K562 (cell line): Measurements from ENCODE around the gene C2CD4D. TPM values are rescaled to one million over a fixed set of nuclear protein-coding genes. Genes with fewer than 3 reads are reported as not detected.

Source experiments
- ATAC-seq: fragments of 200-7000 bp; cut with Tn5 transposase; 3 replicates; pipeline ENCODE4 v1.9.1; 2020; ENCODE audit warnings: moderate library complexity
- BruUV-seq: library from RNA; stranded (reverse); fragments of 400-500 nt; replicated peaks from 2 replicates; lab custom pipeline; 2021; lab: Mats Ljungman, UMichigan
- CTCF ChIA-PET: fragments of 300-600 bp; formaldehyde crosslinking; extraction: SDS; loops from one replicate; lab custom pipeline; 2021; ENCODE audit warnings: low intra/inter-chr PET ratio; lab: Yijun Ruan, JAX
- POLR2A ChIA-PET: fragments of 300-600, 350-650 bp; sonication (Branson Sonifier 250); formaldehyde crosslinking; extraction: SDS; loops from one replicate; lab custom pipeline; 2021; ENCODE audit warnings: antibody characterized with exemption, inconsistent platforms; lab: Yijun Ruan, JAX
- DNase-seq, 4 experiments: peaks; one replicate each; pipeline versions ENCODE4 v3.0.0 to v3.0.0-alpha.2; 2011 to 2018; ENCODE audit warnings: low spot score in 3 of 4, mixed read lengths in 3 of 4; ENCODE audit errors: extremely low read depth in 1 of 4
- FAIRE-seq: peaks from 2 replicates; lab custom pipeline; 2011; peaks lifted over from hg19 to GRCh38; lab: Jason Lieb, UNC
- H2AFZ ChIP-seq: 2 replicates; pipeline ENCODE4 v1.6.0; 2011; ENCODE audit warnings: low read depth, low read length, control low read depth, inconsistent platforms
- H3K27ac ChIP-seq: fragments of 200-600 bp; 3 replicates; pipeline ENCODE4 v1.8.0; 2011; ENCODE audit warnings: low read depth, mild to moderate bottlenecking, control low read depth, inconsistent platforms, low read length, moderate library complexity, mixed read lengths; ENCODE audit errors: extremely low read depth
- H3K27me3 ChIP-seq, 2 experiments: fragments of 300-600 bp in 1 of 2; 2 replicates in 1 of 2; 3 replicates in 1 of 2; pipeline versions ENCODE4 v1.6.0 to v1.8.0; 2011; ENCODE audit warnings: inconsistent platforms in 2 of 2, low read length in 2 of 2, mild to moderate bottlenecking in 1 of 2, mixed read lengths in 1 of 2, moderate library complexity in 1 of 2; ENCODE audit not compliant: control insufficient read depth in 2 of 2, insufficient read depth in 2 of 2
- H3K36me3 ChIP-seq: fragments of 300-600 bp; 3 replicates; pipeline ENCODE4 v1.8.0; 2011; ENCODE audit warnings: mild to moderate bottlenecking, low read length, inconsistent platforms; ENCODE audit not compliant: control insufficient read depth, insufficient read depth
- H3K4me1 ChIP-seq, 2 experiments: fragments of 200-600 bp in 1 of 2; replicated peaks in 1 of 2; 2 replicates in 1 of 2; 3 replicates in 1 of 2; pipeline versions ENCODE4 v1.5.1 to v1.8.0; 2011; ENCODE audit warnings: inconsistent platforms in 2 of 2, low read length in 2 of 2, mild to moderate bottlenecking in 1 of 2, mixed read lengths in 1 of 2, moderate library complexity in 1 of 2; ENCODE audit not compliant: control insufficient read depth in 2 of 2, insufficient read depth in 2 of 2
- H3K4me2 ChIP-seq: 2 replicates; pipeline ENCODE4 v1.6.1; 2011; ENCODE audit warnings: low read length, control low read depth, inconsistent platforms, mixed read lengths; ENCODE audit not compliant: insufficient read depth
- H3K4me3 ChIP-seq: fragments of 200-600 bp; sonication (generic), shearing (Covaris generic); 2 replicates; pipeline ENCODE4 v1.5.1; 2016; ENCODE audit warnings: control low read depth, inconsistent platforms
- H3K79me2 ChIP-seq: fragments of 200-600 bp; 3 replicates; pipeline ENCODE4 v1.8.0; 2011; ENCODE audit warnings: low read length, inconsistent platforms; ENCODE audit not compliant: control insufficient read depth, insufficient read depth
- H3K9ac ChIP-seq, 2 experiments: 2 replicates each; pipeline versions ENCODE4 v1.6.0 to v1.6.1; 2011; ENCODE audit warnings: low read depth in 2 of 2, low read length in 2 of 2, control low read depth in 1 of 2, inconsistent platforms in 1 of 2, mild to moderate bottlenecking in 1 of 2, mixed read lengths in 1 of 2; ENCODE audit not compliant: insufficient read depth in 1 of 2
- H3K9me1 ChIP-seq: one replicate; pipeline ENCODE4 v1.6.0; 2011; ENCODE audit warnings: inconsistent platforms, mild to moderate bottlenecking, low read length, moderate library complexity; ENCODE audit not compliant: control insufficient read depth, insufficient read depth
- H3K9me3 ChIP-seq: replicated peaks from 2 replicates; pipeline ENCODE4 v1.5.1; 2011; ENCODE audit warnings: low read depth, low read length, inconsistent platforms; ENCODE audit not compliant: control insufficient read depth, insufficient read depth
- H4K20me1 ChIP-seq: replicated peaks from 2 replicates; pipeline ENCODE4 v1.6.1; 2011; ENCODE audit warnings: low read length, inconsistent platforms, mixed read lengths; ENCODE audit not compliant: control insufficient read depth, insufficient read depth
- CBFB ChIP-seq: sonication (generic); formaldehyde crosslinking; IDR thresholded peaks from 2 replicates; pipeline ENCODE4 v1.4.0; 2020; ENCODE audit warnings: mild to moderate bottlenecking, missing genetic modification reagents
- CHCHD3 ChIP-seq: fragments of 250-450 bp; sonication (Bioruptor Pico); IDR thresholded peaks from 2 replicates; pipeline ENCODE4 v2.1.2; 2022; ENCODE audit warnings: mild to moderate bottlenecking
- EHMT2 ChIP-seq: fragments of 450-650 bp; IDR thresholded peaks from 2 replicates; pipeline ENCODE4 v1.6.1; 2018; ENCODE audit warnings: antibody characterized with exemption
- GATAD2B ChIP-seq: fragments of 450-650 bp; IDR thresholded peaks from 2 replicates; pipeline ENCODE4 v1.6.1; 2017; ENCODE audit warnings: mild to moderate bottlenecking, borderline replicate concordance
- KLF10 ChIP-seq: fragments of 250-450 bp; sonication (Bioruptor Pico); IDR thresholded peaks from 2 replicates; pipeline ENCODE4 v1.6.1; 2021; ENCODE audit warnings: matching md5 sums
- NUFIP1 ChIP-seq: fragments of 450-650 bp; IDR thresholded peaks from 2 replicates; pipeline ENCODE4 v1.6.1; 2018; ENCODE audit not compliant: partially characterized antibody
- POLR2G ChIP-seq: fragments of 200-400 bp; formaldehyde crosslinking; IDR thresholded peaks from 2 replicates; pipeline ENCODE4 v1.6.1; 2017; ENCODE audit warnings: low read depth, mild to moderate bottlenecking, antibody characterized with exemption, low read length, moderate library complexity
- RERE ChIP-seq: sonication (generic); formaldehyde crosslinking; IDR thresholded peaks from 2 replicates; pipeline ENCODE4 v1.8.0; 2023; ENCODE audit warnings: missing genetic modification reagents, mild to moderate bottlenecking, borderline replicate concordance
- SMARCC2 ChIP-seq: fragments of 450-650 bp; IDR thresholded peaks from 2 replicates; pipeline ENCODE4 v1.6.1; 2017; ENCODE audit warnings: antibody characterized with exemption, moderate library complexity, mild to moderate bottlenecking, low read depth
- XRCC4 ChIP-seq: IDR thresholded peaks from one replicate; pipeline ENCODE4 v1.6.1; 2011; ENCODE audit not compliant: insufficient read depth, insufficient read length; ENCODE audit errors: extremely low read depth
- ZBTB1 ChIP-seq: sonication (generic); formaldehyde crosslinking; IDR thresholded peaks from 2 replicates; pipeline ENCODE4 v1.8.1; 2023; ENCODE audit warnings: missing genetic modification reagents, low read depth, mild to moderate bottlenecking, borderline replicate concordance
- ZBTB17 ChIP-seq: fragments of 450-650 bp; formaldehyde crosslinking; IDR thresholded peaks from 2 replicates; pipeline ENCODE4 v1.4.0; 2020; ENCODE audit warnings: mild to moderate bottlenecking
- ZFPM2 ChIP-seq: fragments of 250-450 bp; sonication (Bioruptor Pico); IDR thresholded peaks from 2 replicates; pipeline ENCODE4 v1.5.1; 2022; ENCODE audit warnings: mild to moderate bottlenecking
- ZNF197 ChIP-seq: fragments of 200-800 bp; sonication (Bioruptor generic); IDR thresholded peaks from 2 replicates; pipeline ENCODE4 v1.6.1; 2016; ENCODE audit warnings: low read depth, missing genetic modification characterization, missing compliant biosample characterization
- ZNF384 ChIP-seq: IDR thresholded peaks from 2 replicates; pipeline ENCODE4 v1.6.1; 2012; ENCODE audit warnings: low read depth, low read length, improper control_type of control experiment
- WGBS: fragments of 100-300 bp; shearing (Covaris generic); methylation state at CpG from one replicate; pipeline ENCODE4 v1.1.6; 2016; ENCODE audit warnings: low coverage, mixed read lengths; ENCODE audit not compliant: insufficient coverage; ENCODE audit errors: missing lambda C conversion rate; 5-methylcytosine and 5-hydroxymethylcytosine counted together
- in situ Hi-C: fragments of 300-500 bp; cut with MboI; formaldehyde crosslinking; loops from 4 replicates; pipeline ENCODE4 v1.15.0; 2018; ENCODE audit warnings: inconsistent platforms, mixed read lengths
- intact Hi-C: fragments of 100-400 bp; cut with micrococcal nuclease; formaldehyde crosslinking; loops from 2 replicates; pipeline ENCODE4 v1.14.2; 2022
- polyA plus RNA-seq, 8 experiments: library from polyadenylated mRNA; depleted of rRNA in 4 of 8; stranded (reverse) in 5 of 8; unstranded in 3 of 8; fragments of >200 nt; fragmentation: Nextera tagmentation in 2 of 8; fragmentation: Illumina TruSeq in 1 of 8; extraction: Ambion mirVana in 2 of 8; extraction: Trizol in 1 of 8; gene quantifications; 2 replicates each; pipeline versions ENCODE4 v1.2.1 to v1.2.3, GENCODE V29; 2011 to 2014; ENCODE audit warnings: inconsistent platforms in 1 of 8, missing spikeins in 1 of 8
- total RNA-seq, 7 experiments: library from RNA; depleted of rRNA in 6 of 7; stranded (reverse); fragments of >200 nt in 6 of 7; fragmentation: Illumina TruSeq in 2 of 7; extraction: Trizol in 2 of 7; gene quantifications; 2 replicates each; pipeline versions ENCODE4 v1.2.1 to v1.2.3, GENCODE V29; 2011 to 2021; ENCODE audit warnings: low replicate concordance in 1 of 7
- TF ChIP-seq, protein P1 (sequence below), 3 experiments: fragments of 200-800 bp in 1 of 3; sonication (Bioruptor generic) in 1 of 3; sonication (generic) in 1 of 3; formaldehyde crosslinking in 1 of 3; IDR thresholded peaks; 2 replicates each; pipeline versions ENCODE4 v1.6.1 to v1.8.0; 2016 to 2022; ENCODE audit warnings: mild to moderate bottlenecking in 2 of 3, missing compliant biosample characterization in 2 of 3, missing genetic modification characterization in 2 of 3, missing genetic modification reagents in 1 of 3

The C2CD4D gene
- total and polyA plus RNA-seq, 9 of the 15 experiments (the other 6 are each of a cell fraction or from before 2014, with no cell fraction given), result not detected

DNA sequence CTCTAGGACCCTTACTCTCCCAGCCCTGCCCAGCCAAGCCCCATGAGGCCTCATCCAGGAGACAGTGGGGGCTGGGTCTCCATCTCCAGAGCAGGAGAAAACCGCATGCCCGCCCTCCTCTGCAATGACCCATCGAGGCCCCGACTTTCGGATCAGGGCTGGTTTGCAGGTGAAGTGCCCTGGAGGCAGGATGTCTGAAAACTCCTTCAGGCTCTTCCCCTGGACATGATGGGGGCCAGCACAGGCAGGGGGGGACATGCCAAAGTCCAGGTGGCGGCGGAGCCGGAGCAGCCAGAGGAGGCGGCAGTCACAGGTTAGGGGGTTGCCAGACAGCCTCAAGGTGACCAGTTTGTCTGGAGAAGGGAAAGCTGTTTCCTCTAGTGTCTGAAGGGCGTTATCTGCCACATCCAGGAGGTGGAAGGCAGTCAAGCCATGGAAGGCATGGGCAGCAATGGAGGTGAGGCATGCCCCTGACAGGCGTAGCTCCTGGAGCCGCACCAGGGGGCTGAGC is 38.3 kb downstream of the C2CD4D start:
- no peak for FAIRE-seq
- Histone ChIP-seq H3K4me1 (peaks cover 0 to 8% of the 10 kb centered on the region in 2 experiments; a peak in 1 of 5 replicates), H3K9me3 (no peaks in the 10 kb centered on the region), H2AFZ (no peak overlapping the region), H3K79me2 (no peaks in the 10 kb centered on the region), H3K27me3 (peaks cover 49 to 80% of the 10 kb centered on the region in 2 experiments), H3K9me1 (no peaks in the 10 kb centered on the region), H4K20me1 (peaks cover 19% of the 10 kb centered on the region), H3K27ac (no peak overlapping the region), H3K4me2 (no peak overlapping the region), H3K9ac (no peak overlapping the region), H3K4me3 (no peak overlapping the region), H3K36me3 (no peaks in the 10 kb centered on the region)
- in situ Hi-C loops (no loop called here), intact Hi-C loops (no loop called here)
- ChIA-PET POLR2A (interaction anchor here (0.6 to 1.8 kb wide), 3 partner anchors 11 to 60 kb away, joined by 4 to 9 read pairs (median 5); partner anchors contain the start of gene TDRKH), CTCF (no interaction called here)
- BruUV-seq, result no TSS peak
- ATAC-seq, result no peak
- WGBS, result 15% methylated on average over 10 of the region's 12 CpGs
- no peak for DNase-seq
- TF ChIP-seq CHCHD3, result no peak
- TF ChIP-seq POLR2G, result no peak
- no peak for TF ChIP-seq NUFIP1
- no peak for TF ChIP-seq CBFB (CRISPR knock-in tag)
- TF ChIP-seq EHMT2, result no peak
- TF ChIP-seq RERE, result no peak
- no peak for TF ChIP-seq SMARCC2
- TF ChIP-seq XRCC4, result no peak
- TF ChIP-seq ZFPM2, result no peak
- TF ChIP-seq GATAD2B, result no peak
- TF ChIP-seq ZNF384, result no peak
- no peak for TF ChIP-seq ZBTB17
- no peak for TF ChIP-seq ZBTB1
- TF ChIP-seq ZNF197, result no peak
- TF ChIP-seq, protein P1, sequence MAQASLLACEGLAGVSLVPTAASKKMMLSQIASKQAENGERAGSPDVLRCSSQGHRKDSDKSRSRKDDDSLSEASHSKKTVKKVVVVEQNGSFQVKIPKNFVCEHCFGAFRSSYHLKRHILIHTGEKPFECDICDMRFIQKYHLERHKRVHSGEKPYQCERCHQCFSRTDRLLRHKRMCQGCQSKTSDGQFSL (CRISPR knock-in tag; IDR thresholded peaks at IDR 0.05), result no peak
- TF ChIP-seq, protein P1 (tag; IDR thresholded peaks at IDR 0.05), result no peak
- no peak for TF ChIP-seq KLF10
